Right lobe of liver (tissue), 4 donors: ENCODE results near the gene CSF1R.

Experiments used
- POLR2A ChIP-seq: fragments of 450-650 bp; IDR thresholded peaks from one replicate; pipeline ENCODE4 v1.6.1; 2017; ENCODE audit warnings: antibody characterized with exemption, mild to moderate bottlenecking
- TF ChIP-seq, protein P1 (sequence below), 4 donors: fragments of 200-600 bp in 3 of 4; fragments of 450-650 bp in 1 of 4; IDR thresholded peaks; one replicate each; pipeline versions ENCODE4 v1.5.1 to v1.8.0; 2016 to 2022; ENCODE audit warnings: antibody characterized with exemption in 4 of 4, mild to moderate bottlenecking in 2 of 4
- donor health status: DM: no; HTN: no; CAD: no.
- donor health status: DM: no; HTN: no; CAD: no.
- donor health status: DM: no; HTN: yes; CAD: no.

- TF ChIP-seq, protein P1, sequence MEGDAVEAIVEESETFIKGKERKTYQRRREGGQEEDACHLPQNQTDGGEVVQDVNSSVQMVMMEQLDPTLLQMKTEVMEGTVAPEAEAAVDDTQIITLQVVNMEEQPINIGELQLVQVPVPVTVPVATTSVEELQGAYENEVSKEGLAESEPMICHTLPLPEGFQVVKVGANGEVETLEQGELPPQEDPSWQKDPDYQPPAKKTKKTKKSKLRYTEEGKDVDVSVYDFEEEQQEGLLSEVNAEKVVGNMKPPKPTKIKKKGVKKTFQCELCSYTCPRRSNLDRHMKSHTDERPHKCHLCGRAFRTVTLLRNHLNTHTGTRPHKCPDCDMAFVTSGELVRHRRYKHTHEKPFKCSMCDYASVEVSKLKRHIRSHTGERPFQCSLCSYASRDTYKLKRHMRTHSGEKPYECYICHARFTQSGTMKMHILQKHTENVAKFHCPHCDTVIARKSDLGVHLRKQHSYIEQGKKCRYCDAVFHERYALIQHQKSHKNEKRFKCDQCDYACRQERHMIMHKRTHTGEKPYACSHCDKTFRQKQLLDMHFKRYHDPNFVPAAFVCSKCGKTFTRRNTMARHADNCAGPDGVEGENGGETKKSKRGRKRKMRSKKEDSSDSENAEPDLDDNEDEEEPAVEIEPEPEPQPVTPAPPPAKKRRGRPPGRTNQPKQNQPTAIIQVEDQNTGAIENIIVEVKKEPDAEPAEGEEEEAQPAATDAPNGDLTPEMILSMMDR (IDR thresholded peaks at IDR 0.05) = no peak
- TF ChIP-seq POLR2A = no peak
Observed at GRCh38 chr5:150082889-150083288, 3.5 kb downstream of the CSF1R start.
